RKO (cell line): ENCODE measurements around the gene SLC10A3.
"Not testable (repeated sequence)": the region's sequence is repeated elsewhere in the genome, so short reads cannot be mapped to it uniquely, and the experiment has no call there.

Experiments
- DNase-seq: peaks from one replicate; pipeline ENCODE4 v3.0.0-alpha.2; 2016; ENCODE audit warnings: low spot score

The SLC10A3 gene

GRCh38 chrX:154509455-154509854, 19.0 kb upstream of the SLC10A3 start:
- no peak for DNase-seq

- no peak for DNase-seq
Observed at GRCh38 chrX:154508384-154508745, 17.9 kb upstream of the SLC10A3 start.

- DNase-seq = no peak
Observed at GRCh38 chrX:154507673-154508383, 17.4 kb upstream of the SLC10A3 start.

DNA sequence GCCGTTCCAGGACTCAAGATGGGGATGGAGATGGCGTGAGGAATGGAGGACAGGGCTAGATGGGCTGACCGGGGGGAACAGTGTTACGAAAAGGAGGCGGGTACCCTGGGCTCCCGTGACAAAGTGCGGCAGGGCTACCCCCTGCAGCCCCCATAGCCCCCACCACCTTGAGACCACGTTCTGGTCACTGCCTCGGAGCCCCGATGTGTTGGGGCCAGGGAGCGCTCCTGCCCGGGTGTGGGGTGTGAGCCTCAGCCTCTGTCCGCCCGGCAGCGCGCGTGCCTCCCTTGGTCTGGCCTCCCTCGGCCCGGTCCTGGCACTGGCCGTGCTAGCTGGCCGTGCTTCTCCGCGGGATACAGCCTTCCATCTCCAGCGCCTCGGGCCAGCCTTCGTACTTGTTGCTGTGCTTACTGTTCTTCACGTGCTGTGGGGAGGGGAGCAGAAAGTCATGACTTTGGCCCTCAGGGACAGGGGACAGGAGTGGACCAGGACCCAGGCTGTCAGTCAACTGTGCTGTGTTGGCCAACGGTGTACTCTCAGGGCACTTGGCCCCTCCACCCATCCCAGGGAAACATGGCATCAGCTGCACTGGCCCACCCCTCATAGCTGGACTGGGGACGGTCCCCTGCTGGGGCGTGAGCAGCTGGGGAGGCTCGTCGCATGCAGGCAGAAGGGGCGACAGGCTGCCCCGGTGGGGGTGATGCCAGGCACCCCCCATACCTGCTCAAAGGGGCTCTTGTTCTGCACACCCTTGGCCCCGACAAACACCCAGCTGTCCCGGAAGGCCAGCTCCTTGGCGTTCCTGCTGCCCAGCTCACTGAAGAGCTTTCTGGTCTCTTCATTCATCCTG, 16.3 kb upstream of the SLC10A3 start:
- DNase-seq = no peak

DNA sequence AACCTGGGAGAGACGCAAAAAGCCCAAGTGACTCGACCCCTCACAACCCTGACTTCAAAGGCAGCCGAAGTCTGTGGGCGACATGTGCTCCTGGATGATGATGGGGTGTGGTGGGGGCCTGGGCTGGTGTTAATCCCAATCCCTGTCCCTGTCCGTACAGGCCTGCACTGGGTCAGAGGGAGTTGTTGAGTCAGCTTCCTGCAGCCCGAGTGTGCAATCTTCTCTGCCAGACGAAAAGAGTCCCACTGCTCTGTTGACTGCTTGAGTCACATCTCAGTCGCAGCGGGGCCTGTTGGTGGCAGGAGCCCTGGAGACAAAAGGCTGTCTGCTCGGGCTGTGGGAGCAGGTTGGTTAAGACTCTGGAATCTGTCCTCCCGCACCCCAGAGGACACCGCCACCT, 15.3 kb upstream of the SLC10A3 start:
- no peak for DNase-seq

- DNase-seq = no peak
Observed at GRCh38 chrX:154502989-154503388, 12.6 kb upstream of the SLC10A3 start.

- no peak for DNase-seq
Observed at GRCh38 chrX:154502098-154502497, 11.7 kb upstream of the SLC10A3 start.

DNA sequence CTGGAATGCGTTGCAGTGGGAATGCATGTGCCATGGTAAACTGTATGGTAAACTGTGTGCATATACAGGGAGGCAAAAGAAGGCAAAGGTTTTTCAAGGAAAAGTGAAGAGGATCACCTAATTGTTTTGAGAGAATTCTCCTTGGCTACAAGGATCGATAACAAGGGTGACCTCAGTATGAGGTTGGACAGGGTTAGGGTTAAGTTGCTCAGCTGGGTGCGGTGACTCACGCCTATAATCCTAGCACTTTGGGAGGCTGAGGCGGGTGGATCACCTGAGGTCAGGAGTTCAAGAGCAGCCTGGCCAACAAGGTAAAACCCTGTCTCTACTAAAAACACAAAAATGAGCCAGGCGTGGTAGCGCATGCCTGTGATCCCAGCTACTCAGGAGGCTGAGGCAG, 11.0 kb upstream of the SLC10A3 start:
- not testable (repeated sequence) for DNase-seq

DNA sequence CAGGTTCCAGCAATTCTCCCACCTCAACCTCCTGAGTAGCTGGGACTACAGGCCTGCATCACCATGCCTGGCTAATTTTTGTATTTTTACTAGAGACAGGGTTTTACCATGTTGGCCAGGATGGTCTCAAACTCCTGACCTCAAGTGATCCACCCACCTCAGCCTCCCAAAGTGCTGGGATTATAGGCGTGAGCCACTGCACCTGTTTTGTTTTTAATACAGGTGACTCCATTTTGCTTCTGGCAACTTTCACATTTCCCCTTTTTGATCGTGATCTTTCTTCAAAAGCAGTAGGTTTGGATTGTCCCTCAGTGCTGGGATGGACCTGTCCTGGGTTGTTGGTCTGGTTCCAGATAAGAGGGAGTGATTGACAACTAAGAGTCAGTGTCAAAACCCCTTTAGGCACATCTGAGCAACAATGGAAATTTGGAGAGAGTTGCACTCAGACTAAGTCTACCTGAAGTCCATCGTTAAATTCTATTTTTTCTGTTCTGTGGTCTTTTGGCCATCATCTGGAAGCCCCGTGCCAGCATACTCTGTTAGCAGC, 6.2 kb upstream of the SLC10A3 start:
- not testable (repeated sequence) for DNase-seq

- DNase-seq = no peak
Observed at GRCh38 chrX:154495472-154495922, 5.1 kb upstream of the SLC10A3 start.

DNA sequence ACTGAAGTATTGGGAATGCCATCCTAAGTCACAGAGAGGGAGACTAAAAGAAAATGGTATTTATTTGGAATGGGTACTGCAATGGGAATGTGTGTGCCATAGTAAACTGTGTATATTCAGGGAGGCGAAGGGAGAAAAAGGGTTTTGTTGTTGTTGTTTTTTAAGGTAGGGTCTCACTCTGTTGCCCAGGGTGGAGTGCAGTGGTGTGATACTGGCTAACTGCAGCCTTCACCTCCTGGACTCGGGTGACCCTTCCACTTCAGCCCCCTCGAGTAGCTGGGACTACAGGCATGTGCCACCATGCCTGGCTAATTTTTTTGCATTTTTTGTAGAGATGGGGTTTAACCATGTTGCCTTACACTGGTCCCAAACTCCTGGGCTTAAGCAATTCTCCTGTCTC, 4.3 kb upstream of the SLC10A3 start:
- no peak for DNase-seq

GRCh38 chrX:154490021-154490413, 412 bp downstream of the SLC10A3 start:
- peak; percentile 68 for DNase-seq

- DNase-seq = no peak
Observed at GRCh38 chrX:154489182-154489581, 1.2 kb downstream of the SLC10A3 start.

DNA sequence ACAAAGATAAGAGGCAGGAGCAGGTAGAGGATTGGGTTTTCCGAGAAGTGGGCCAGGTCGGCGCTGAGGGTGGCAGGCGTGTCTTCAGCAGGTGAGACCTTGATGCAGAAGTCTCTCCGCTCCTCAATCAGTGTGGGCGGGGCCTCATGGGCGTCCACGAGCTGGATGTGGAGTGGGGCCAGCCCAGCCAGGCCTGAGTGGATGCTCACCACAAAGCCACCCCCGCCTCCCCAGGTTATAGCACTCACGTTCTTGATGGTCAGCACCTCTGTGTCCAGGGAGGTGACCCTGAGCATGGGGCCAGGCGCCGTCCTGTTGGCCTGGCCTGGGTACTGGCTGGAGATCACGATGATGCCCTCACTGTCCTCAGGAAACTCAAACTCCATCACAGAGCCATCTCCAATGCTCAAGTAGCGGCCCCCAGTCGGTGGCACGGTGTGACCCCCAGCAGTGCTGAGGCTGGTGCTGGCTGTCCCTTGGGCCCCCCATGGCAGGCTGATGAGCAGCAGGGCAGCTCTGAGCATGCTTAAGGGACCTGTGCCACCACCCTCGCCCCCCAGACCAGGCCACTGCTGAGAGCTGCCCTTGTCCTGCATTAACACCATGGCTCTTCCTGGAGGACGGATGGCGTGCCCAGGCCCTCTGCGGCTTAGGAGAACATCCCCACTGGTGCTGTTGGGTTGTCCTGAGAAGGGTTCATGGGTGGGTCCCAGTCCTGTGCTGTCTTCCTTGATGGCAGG, 1.9 kb downstream of the SLC10A3 start:
- no peak for DNase-seq

DNA sequence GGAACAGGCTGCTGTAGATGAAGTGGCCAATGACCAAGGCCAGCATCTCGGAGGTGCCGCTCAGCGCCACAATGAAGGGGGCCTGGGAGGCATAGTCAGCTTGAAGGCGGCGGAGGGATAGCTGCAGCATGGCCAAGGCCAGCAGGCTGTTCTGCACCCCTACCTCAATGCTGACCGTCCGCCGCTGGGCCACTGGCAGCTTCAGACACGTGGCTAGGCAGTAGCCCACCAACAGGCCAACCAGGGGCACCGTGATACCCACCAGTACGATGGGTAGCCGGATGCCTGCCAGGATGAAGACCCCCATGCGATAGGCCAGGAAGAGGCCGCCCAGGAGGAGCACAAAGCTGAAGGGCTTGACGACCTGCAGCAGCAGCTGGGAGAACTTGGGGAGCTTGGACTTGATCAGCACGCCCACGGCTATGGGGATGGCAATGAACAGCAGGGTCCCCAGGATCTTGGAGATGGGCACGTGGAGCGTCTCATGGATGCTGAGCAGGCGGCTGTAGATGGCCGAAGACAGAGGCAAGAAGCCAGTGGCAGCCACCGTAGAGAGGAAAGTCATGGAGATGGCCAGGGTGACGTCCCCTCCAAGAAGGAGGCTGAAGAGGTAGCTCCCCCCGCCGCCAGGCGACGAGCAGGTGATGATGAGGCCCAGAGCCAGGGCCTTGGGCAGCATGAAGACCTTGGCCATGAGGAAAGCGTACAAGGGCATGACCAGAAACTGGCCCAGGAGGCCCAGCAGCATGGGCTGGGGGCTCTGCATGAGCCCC, 2.7 kb downstream of the SLC10A3 start:
- DNase-seq = no peak

DNA sequence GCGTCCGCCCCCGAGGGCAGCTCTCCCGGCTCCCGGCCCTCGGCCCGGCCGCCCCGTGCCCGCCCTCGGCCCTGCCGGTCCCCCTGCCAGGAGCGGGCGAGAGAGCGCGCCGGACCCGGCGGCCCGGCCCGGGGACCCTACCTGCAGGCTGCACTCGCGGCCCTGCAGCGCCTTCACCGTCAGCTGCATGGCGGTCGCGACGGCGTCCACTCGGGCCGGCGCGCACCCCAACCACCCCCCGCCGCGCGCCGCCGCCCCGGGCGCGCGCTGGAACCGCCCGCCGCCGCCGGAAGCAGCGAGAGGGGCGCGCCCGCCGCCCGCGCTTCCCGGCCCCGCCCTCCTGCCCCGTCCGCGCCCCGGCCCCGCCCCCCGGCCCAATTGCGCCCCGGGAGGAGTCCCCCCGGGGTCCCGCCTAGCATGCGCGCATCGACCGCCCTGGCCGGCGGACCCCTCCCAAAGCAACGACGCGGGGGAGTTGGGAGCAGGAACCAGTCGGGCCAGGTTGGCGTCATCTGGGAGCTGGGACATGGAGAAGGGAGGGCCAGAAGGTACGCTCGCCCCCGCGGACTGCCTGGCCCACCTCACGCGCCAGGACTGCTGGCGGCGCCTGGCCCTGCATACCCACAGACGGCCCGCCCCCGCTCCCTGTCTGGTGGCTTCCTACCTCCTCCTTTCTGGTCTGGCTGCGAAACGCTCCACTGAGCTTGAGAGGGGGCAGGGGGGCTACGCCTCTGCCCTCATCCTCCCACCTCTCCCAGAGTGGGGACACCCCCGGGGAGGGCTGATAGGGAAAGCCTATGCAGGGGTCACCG, 3.8 kb downstream of the SLC10A3 start, which contains the start of gene UBL4A:
UBL4A (minus strand) TSS at position 220 of the 812 bp plus-strand sequence; CDS start at position 189, 31 bp downstream.
- DNase-seq = peak; percentile 61

GRCh38 chrX:154486052-154486395, 4.4 kb downstream of the SLC10A3 start:
- DNase-seq = no peak

DNA sequence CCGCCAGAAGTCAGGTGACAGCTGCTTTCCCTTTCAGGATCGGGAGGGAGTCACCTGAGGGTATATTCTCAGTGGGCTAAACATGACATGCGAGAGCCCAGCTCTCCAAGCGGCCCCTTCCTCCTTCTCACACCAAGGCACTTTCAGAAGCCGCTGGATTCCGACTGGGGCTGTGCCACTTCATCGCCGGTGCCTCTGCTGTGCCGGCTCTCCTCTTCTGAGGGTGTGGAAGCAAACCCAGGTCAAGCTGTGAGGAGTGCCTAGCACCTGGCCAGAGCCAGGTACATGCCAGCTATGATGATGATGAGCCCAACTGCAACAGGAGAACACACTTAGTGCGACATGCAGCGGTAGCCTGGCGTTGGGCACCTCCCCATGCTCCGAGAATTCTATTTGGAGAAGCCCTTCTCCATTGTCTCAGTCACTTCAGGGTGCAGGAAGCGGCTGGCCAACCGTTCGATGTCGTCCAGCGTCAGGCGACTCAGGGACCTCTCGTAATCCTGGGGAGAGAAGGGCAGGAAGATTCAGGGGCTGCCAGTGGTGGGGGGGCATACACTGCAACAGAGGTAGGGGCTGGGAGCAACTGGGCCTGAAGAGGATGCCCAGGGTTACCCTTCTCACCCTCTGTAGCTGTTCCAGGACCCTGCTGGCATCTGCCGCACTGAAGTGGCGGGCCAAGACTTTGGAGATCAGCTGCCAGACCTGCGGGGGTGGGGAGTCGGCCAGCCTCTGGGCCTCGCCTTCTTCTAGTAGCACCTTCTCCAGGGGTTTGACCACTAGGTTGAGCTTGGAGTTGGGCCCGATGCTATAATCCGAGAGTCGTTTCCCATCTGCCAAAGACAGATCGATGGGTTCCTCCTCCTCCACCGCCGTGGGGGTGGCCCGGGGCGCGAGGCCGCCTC, 5.0 kb downstream of the SLC10A3 start:
- DNase-seq = no peak

DNA sequence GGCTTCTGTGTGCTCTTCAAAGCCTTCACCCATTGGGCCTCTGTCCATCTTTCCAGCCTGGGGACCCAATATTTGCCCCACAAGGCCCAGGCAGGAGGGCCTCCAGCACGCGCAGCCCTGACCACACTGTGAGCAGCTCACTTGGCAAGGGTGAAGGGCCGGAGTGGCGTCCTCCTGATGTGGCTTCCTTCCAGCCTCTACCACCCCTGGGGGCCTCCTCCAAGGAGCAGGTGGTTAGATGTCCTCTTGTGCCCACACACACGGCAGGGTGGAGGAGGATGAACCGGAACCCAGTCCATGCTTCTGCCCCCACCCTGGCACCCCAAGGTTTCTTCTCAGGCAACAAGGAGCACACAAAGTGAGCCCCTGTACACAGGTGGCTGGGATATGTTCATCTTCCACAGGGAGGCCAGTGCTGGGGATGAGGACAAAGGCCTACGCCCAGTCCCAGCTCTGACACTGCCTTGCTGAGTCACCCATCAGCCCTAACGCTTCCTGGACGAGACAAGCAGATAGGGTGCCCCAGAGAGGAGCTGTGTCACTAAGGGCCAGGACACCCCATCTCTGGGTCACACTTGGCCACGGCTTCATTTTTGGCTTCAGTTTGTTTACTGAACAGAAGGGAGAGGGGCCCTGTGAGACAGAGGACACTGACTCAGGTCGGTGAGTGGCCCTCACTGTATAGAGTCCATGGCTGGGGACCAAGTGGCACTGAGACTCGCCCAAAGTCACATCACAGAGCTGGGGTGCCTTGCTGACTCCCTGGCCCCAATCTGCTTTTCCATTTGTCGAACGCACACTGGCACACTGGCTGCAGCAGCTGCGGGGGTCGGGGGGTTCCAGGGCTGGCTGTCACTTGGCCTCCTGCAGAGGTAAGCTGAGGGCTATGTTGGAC, 5.9 kb downstream of the SLC10A3 start:
- peak; percentile 33 for DNase-seq
